MM.1S (cell line): ENCODE measurements around the gene LTBR.

Source experiments
- CTCF ChIP-seq: fragments of 300-600 bp; sonication (generic); IDR thresholded peaks from 2 replicates; pipeline ENCODE4 v1.5.1; 2016; ENCODE audit warnings: antibody characterized with exemption, low read length, mixed read lengths
- EZH2 ChIP-seq: fragments of 300-600 bp; sonication (generic); optimal IDR thresholded peaks from 2 replicates; pipeline ENCODE3; 2017; ENCODE audit warnings: low read depth, mild to moderate bottlenecking, antibody characterized with exemption, low read length, mixed read lengths

DNA sequence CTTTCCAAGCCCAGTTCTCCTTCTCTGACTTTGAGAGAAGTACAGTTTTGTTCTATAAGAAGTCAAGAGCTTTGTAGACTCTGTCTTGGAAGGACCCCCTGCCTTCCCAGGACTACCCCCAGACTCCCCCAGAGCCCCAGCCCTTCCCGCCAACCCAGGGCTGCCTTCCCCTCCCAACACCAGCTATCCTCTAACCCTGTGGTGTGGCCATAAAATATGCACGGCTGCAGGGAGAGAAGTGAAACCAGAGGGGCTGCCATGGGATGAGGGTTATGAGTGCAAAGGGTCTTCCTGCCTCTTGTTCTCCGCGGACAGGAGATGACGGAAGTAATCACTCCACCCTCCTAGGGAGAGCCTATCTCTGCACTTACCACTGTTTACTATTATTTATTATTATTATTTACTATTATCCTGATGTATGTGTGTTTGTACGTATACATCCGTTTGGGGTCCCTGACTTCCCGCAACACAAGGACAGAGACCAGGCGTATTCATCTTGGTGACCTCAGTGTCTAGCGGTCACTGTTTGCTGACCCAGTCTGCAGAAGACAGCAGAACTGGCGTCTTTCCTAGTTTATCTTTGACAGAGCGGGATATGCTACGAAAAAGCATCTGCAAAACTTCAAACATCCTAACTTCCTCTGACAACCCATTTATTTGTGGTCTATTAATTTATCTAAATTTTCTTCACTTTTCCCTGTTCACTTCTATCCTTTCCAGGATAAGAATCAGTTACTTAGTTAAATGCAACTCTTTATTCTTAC, 5.1 kb upstream of the LTBR start:
- TF ChIP-seq CTCF (no peak), EZH2 (no peak)
